GM21737 (cell line): Measurements from ENCODE around the gene FOXJ2.
A peak's percentile ranks its signal among the peaks of the same experiment; 100 is the strongest.
"Not testable (repeated sequence)": the region's sequence is repeated elsewhere in the genome, so short reads cannot be mapped to it uniquely, and the experiment has no call there.

Source experiments
- ATAC-seq: cut with Tn5 transposase; IDR thresholded peaks from one replicate; pipeline ENCODE4 v1.9.1; 2021; ENCODE audit warnings: mild to moderate bottlenecking, moderate library complexity; ENCODE audit not compliant: unreplicated experiment

Gene FOXJ2

DNA sequence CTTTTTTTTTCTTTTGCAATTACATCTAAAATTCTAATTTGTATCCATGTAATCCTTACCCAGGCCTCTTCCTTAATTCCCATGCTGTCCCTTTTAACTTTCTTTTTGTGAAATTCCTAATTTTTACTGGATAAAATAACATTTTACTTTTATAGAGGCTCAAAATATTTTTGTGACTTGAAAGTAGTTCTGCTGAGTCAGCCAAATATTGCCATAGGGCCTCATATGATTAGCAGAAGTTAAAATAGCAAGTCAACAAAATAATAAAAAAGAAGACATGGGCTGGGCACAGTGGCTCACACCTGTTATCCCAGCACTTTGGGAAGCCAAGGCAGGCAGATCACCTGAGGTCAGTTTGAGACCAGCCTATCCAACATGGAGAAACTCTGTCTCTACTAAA is 31.6 kb downstream of the FOXJ2 start:
- no peak for ATAC-seq

GRCh38 chr12:8065991-8066594 is 33.6 kb downstream of the FOXJ2 start, which contains the start of gene C3AR1:
TSS of gene C3AR1 (minus strand) at chr12:8066359. CDS start at chr12:8060185, 6,174 bp downstream.
- ATAC-seq = peak; percentile 80

- ATAC-seq = no peak
Measured at GRCh38 chr12:8069582-8069981, 37.1 kb downstream of the FOXJ2 start.

DNA sequence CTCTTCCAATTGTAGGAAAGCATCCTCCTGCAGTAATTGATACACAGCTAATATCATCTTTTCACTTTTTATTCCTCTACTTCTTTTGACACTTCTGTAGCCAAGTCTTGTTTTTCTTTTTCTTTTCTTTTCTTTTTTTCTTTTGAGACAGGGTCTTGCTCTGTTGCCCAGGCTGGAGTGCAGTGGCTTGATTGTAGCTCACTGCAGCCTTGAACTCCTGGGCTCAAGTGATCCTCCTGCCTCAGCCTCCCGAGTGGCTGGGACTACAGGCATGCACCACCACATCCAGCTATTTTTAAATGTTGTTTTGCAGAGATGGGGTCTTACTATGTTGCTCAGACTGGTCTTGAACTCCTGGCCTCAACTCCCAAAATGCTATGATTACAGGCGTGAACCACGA is 39.3 kb downstream of the FOXJ2 start:
- ATAC-seq = not testable (repeated sequence)

DNA sequence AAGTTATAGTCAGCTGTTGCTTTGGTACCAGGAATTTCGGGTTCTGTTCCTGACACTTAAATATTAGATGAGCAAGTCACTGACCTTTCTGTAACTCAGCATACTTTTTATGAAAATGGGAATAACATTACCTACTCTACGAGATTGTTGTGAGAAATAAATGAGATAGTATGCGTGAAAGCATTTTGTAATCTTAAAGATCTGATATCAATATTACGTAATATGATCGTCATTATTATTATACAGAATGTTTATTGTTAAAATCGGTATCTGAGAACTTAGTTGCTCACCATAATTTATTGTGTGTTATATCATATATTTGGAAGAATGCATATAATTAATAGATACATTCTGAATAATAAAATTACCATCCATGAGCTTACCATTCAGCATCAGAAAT is 43.4 kb downstream of the FOXJ2 start:
- no peak for ATAC-seq

- ATAC-seq = no peak
Measured at GRCh38 chr12:8076366-8076765, 43.9 kb downstream of the FOXJ2 start.

GRCh38 chr12:8077207-8077606 is 44.7 kb downstream of the FOXJ2 start:
- no peak for ATAC-seq

DNA sequence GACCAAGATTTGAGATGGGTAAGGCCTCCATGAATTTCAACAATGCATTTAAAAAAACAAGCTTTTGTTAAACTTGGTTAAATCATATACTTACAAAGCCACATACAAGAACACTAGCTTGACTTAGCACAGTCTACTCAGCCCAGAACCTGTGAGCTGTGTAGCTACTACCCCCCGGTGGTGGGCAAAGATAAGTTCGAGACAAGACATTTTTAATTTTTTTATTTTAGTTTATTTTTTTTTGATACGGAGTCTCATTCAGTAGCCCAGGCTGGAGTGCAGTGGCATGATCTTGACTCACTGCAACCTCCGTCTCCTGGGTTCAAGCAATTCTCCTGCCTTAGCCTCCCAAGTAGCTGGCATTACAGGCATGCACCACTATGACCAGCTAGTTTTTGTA is 45.9 kb downstream of the FOXJ2 start:
- ATAC-seq = no peak

GRCh38 chr12:8078916-8079315 is 46.4 kb downstream of the FOXJ2 start:
- ATAC-seq = no peak

GRCh38 chr12:8080120-8080519 is 47.6 kb downstream of the FOXJ2 start:
- no peak for ATAC-seq

GRCh38 chr12:8081251-8081920 is 48.9 kb downstream of the FOXJ2 start:
- ATAC-seq = no peak

- no peak for ATAC-seq
Measured at GRCh38 chr12:8082808-8083100, 50.2 kb downstream of the FOXJ2 start.

DNA sequence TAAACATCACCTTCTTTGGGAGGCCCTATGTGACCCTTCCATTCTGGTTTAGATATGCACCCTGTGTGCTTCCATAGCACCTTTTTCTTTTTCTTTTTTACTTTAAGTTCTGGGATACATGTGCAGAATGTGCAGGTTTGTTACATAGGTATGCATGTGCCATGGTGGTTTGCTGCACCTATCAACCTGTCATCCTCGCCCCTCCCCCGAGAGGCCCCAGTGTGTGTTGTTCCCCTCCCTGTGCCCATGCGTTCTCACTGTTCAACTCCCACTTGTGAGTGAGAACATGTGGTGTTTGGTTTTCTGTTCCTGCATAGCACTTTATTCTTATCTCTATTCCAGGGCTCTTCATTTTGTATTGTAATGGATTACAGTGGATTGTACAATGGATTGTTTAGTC is 51.8 kb downstream of the FOXJ2 start:
- not testable (repeated sequence) for ATAC-seq

DNA sequence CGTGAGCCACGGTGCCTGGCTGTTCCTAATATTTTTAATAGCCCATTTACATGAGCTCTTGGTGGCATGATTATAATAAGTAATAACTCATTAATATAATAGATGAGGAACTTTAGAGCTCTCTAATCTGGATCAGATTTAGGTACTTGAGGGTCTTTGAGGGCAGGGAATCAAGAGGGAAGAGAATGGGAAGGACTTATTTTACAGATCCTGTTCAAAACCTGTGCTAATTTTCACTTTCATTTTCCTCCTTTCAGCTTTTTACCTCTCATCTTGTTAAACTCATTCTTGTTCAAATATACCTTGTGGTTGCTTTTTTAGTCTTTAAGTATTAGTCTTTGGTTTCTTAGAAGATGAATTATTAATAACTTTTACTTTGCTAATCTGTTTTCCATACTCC is 55.1 kb downstream of the FOXJ2 start:
- no peak for ATAC-seq

DNA sequence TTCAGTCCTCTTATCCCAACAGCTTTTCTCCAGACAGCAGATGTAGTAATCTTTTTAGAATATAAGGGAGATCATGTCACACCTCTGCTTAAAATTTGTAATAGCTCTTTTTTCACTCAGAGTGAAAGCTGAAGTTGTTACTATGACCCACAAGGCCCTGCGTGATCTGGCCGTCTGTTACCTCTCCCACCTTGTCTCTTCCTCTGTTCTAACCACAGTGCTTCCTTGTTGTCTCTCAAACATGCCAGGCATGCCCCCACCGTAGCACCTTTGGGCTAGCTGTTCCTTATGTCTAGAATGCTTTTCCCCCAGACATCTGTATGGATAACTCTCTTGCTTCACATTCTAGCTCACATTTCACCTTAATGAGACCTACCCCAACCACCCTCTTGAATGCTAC is 56.1 kb downstream of the FOXJ2 start:
- peak; percentile 53 for ATAC-seq

GRCh38 chr12:8089277-8089676 is 56.8 kb downstream of the FOXJ2 start:
- ATAC-seq = not testable (repeated sequence)

- no peak for ATAC-seq
Measured at GRCh38 chr12:8089716-8090115, 57.2 kb downstream of the FOXJ2 start.

- ATAC-seq = no peak
Measured at GRCh38 chr12:8093291-8093690, 60.8 kb downstream of the FOXJ2 start.

DNA sequence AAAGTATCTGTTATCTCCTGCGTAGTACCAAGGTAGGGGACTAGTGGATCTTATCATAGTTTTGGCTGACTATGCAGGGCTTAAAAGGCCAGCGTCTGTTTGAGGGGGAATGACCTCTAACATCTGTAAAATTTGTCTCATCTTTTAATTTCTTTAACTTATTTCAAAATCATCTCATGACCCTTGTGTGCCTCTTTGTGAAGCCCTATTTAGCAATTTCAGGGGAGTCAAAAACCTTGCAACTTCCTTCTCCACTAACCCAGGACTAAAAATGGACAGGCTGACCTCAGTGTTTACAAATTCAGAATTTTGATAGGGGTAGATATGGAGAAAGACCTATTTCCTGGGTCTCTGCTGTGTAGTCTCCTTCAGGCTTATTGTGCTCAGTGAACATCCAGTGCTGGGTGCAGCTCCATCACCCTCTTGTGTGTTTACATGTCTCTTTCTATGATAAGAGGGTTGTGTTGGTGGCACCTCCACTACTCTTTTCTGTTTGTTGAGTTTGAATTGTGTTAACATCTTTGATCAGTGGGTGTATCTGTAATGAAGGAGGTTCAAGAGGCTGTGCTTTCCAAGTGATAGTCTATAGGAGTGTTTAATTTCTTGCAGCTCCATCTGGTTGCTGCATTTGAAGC is 63.9 kb downstream of the FOXJ2 start:
- ATAC-seq = no peak

GRCh38 chr12:8099235-8099634 is 66.7 kb downstream of the FOXJ2 start:
- no peak for ATAC-seq
